Measurements from ENCODE around the gene BAX. TPM values are rescaled to one million over a fixed set of nuclear protein-coding genes. Genes with fewer than 3 reads are reported as not detected.

BAX gene
- total RNA-seq, 1 experiment from 2014 or later, result 97.7 TPM

GRCh38 chr19:48962029-48962848 is 7.6 kb downstream of the BAX start:
- peak; percentile 68 for DNase-seq (ENCODE audit: low read depth)

- DNase-seq (ENCODE audit: low read depth), result no peak
Observed at GRCh38 chr19:48962849-48963165, 8.1 kb downstream of the BAX start.

- peak; percentile 64 for DNase-seq (ENCODE audit: low read depth)
Observed at GRCh38 chr19:48963371-48964204, 8.9 kb downstream of the BAX start.

GRCh38 chr19:48964205-48965039 is 9.7 kb downstream of the BAX start:
- peak; percentile 49 for DNase-seq (ENCODE audit: low read depth)

GRCh38 chr19:48965040-48965805 is 10.5 kb downstream of the BAX start, which contains the start of gene FTL:
TSS of gene FTL (plus strand) at chr19:48965309. CDS start at chr19:48965508, 199 bp downstream.
- peak; percentile 92 for DNase-seq (ENCODE audit: low read depth)

- DNase-seq (ENCODE audit: low read depth), result peak; percentile 88
Observed at GRCh38 chr19:48965806-48966540, 11.3 kb downstream of the BAX start.

GRCh38 chr19:48966541-48967345 is 12.1 kb downstream of the BAX start:
- DNase-seq (ENCODE audit: low read depth), result peak; percentile 28

GRCh38 chr19:48967346-48968178 is 12.9 kb downstream of the BAX start:
- peak; percentile 64 for DNase-seq (ENCODE audit: low read depth)

GRCh38 chr19:48968179-48968661 is 13.5 kb downstream of the BAX start:
- DNase-seq (ENCODE audit: low read depth), result peak; percentile 30

- DNase-seq (ENCODE audit: low read depth), result no peak
Observed at GRCh38 chr19:48968813-48969218, 14.1 kb downstream of the BAX start.

GRCh38 chr19:48969276-48970138 is 14.8 kb downstream of the BAX start:
- DNase-seq (ENCODE audit: low read depth), result peak; percentile 25

GRCh38 chr19:48970139-48970766 is 15.6 kb downstream of the BAX start:
- no peak for DNase-seq (ENCODE audit: low read depth)

GRCh38 chr19:48970923-48971395 is 16.3 kb downstream of the BAX start:
- DNase-seq (ENCODE audit: low read depth), result peak; percentile 27

GRCh38 chr19:48975947-48976847 is 21.5 kb downstream of the BAX start:
- peak; percentile 45 for DNase-seq (ENCODE audit: low read depth)

- DNase-seq (ENCODE audit: low read depth), result no peak
Observed at GRCh38 chr19:48977061-48977460, 22.4 kb downstream of the BAX start.

GRCh38 chr19:48982280-48982679 is 27.6 kb downstream of the BAX start:
- no peak for DNase-seq (ENCODE audit: low read depth)
